ENCODE data around the gene FOXE3. TPM values are rescaled to one million over a fixed set of nuclear protein-coding genes. Genes with fewer than 3 reads are reported as not detected.

FOXE3 gene
- total and polyA plus RNA-seq, 5 experiments from 2014 or later: not detected

GRCh38 chr1:47438165-47439016 lies 22.3 kb downstream of the FOXE3 start:
- Mint-ChIP-seq H3K4me3 (peak overlapping the region in 9 of 10 donors; percentile 69 to 89 (median 83)), H3K27me3 (peaks cover under 1 to 16% (median 7%) of the 10 kb centered on the region in 5 donors), H3K9me3 (no peaks in the 10 kb centered on the region), H3K36me3 (no peaks in the 10 kb centered on the region), H3K4me1 (peaks cover 12 to 28% (median 23%) of the 10 kb centered on the region in 4 donors), H3K27ac (peak overlapping the region in 7 of 10 donors; percentile 18 to 78 (median 43))
- ATAC-seq: peak in 1 of 2 donors; percentile 3
- peak in 7 of 10 donors; percentile 10 to 51 (median 43) for DNase-seq
- POLR2A ChIA-PET: interaction anchor here (0.9 to 1.3 kb wide), 4 partner anchors 10 to 288 kb away, joined by 3 to 8 read pairs (median 4); partner anchors contain the start of gene CMPK1

- H3K4me1 Mint-ChIP-seq: peaks cover 12 to 22% (median 19%) of the 10 kb centered on the region in 4 donors
- DNase-seq (no peak), ATAC-seq (no peak)
- POLR2A ChIA-PET: no interaction called here
- H3K9me3 Mint-ChIP-seq: peaks cover 0 to 2% (median 0%) of the 10 kb centered on the region in 9 donors
- H3K4me3 Mint-ChIP-seq: peak overlapping the region in 8 of 10 donors; percentile 25 to 78 (median 57)
- H3K27me3 Mint-ChIP-seq: peaks cover 2 to 10% (median 5%) of the 10 kb centered on the region in 5 donors
- H3K36me3 Mint-ChIP-seq: peaks cover 0 to 3% (median 0%) of the 10 kb centered on the region in 3 donors
- peak overlapping the region in 2 of 10 donors; percentile 14 to 27 for H3K27ac Mint-ChIP-seq
Measured at GRCh38 chr1:47439017-47439818, 23.1 kb downstream of the FOXE3 start.

DNA sequence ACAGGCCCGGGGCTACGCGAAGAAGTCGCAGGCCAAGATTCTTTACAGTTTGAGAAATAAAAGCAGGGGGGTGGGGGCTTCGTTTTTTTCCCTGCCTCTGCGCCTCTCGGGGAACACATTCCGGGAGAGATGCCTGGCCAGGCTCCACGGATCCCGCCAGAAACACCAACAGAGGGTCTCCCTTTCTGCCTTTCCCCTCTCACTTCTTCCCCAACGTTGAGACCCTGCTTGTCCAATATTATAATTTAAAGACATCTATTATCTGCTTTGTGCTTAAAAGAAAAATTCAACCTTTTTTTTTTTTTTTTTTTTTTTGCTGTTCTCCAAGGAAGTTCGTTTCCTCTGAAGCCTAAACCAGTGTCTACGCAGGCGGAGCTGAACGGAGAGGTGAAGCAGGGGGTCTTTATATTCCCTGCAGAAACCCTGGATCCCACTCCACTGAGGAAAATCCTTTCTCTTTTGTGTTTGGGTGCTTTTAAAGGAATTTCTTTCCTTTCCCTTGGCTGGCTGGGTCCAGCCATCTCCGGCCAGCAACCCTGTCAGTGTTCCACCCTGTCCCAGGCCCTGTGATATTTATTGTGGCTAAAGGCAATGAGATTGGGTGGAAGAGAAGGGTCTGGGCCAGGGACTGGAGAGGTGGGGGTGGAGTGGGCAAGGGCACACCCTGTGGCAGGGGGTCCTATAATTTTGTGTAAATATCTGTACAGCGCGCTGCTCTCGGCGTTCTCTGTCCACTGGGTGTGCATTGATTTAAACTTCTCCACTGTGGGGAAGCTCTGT lies 23.9 kb downstream of the FOXE3 start:
- POLR2A ChIA-PET: no interaction called here
- peaks cover 0 to 12% (median 7%) of the 10 kb centered on the region in 5 donors for H3K27me3 Mint-ChIP-seq
- no peak overlapping the region for H3K27ac Mint-ChIP-seq
- peaks cover 0 to 6% (median 0%) of the 10 kb centered on the region in 9 donors for H3K9me3 Mint-ChIP-seq
- H3K4me1 Mint-ChIP-seq: peaks cover 15 to 27% (median 23%) of the 10 kb centered on the region in 4 donors
- DNase-seq (no peak), ATAC-seq (no peak)
- H3K36me3 Mint-ChIP-seq: peaks cover 0 to 7% (median 0%) of the 10 kb centered on the region in 3 donors
- peak overlapping the region in 8 of 10 donors; percentile 25 to 78 (median 57) for H3K4me3 Mint-ChIP-seq

DNA sequence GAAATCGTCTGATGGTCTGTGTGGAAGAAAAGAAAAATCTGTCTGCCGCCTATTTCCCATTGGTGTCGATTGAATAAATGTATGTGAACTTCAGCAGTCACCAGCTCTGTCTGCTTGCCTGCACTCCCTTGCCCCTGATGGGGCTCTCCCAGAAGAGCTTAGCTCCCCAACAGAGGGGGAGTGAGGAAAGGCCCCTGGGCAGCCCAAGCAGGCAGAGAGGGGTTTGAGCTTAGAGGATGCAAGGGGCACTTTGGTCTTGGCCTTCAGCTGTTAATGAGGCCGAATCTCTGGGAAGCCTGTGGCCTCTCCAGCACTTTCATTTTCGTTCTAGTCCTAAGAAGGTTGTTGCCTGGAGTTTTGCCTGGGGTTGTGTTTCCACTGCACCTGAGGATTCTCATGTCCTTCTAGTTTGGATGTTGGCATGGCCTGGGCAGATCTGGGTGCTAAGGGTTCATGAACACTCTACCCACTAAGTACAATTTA lies 24.6 kb downstream of the FOXE3 start:
- H3K4me3 Mint-ChIP-seq: no peak overlapping the region
- DNase-seq: no peak
- ATAC-seq: no peak
- H3K36me3 Mint-ChIP-seq: peaks cover 0 to 7% (median 0%) of the 10 kb centered on the region in 3 donors
- no peak overlapping the region for H3K27ac Mint-ChIP-seq
- POLR2A ChIA-PET: no interaction called here
- H3K4me1 Mint-ChIP-seq: peaks cover 18 to 32% (median 28%) of the 10 kb centered on the region in 4 donors
- H3K9me3 Mint-ChIP-seq: peaks cover 0 to 8% (median 0%) of the 10 kb centered on the region in 9 donors
- H3K27me3 Mint-ChIP-seq: peaks cover 0 to 17% (median 12%) of the 10 kb centered on the region in 5 donors

GRCh38 chr1:47441450-47442106 lies 25.5 kb downstream of the FOXE3 start:
- DNase-seq (no peak), ATAC-seq (no peak)
- no peak overlapping the region for H3K4me3 Mint-ChIP-seq
- H3K9me3 Mint-ChIP-seq: peaks cover 0 to 8% (median 0%) of the 10 kb centered on the region in 9 donors
- H3K27ac Mint-ChIP-seq: no peak overlapping the region
- peaks cover 0 to 26% (median 21%) of the 10 kb centered on the region in 5 donors for H3K27me3 Mint-ChIP-seq
- POLR2A ChIA-PET: no interaction called here
- peaks cover 12 to 26% (median 24%) of the 10 kb centered on the region in 4 donors for H3K4me1 Mint-ChIP-seq
- H3K36me3 Mint-ChIP-seq: peaks cover 0 to 7% (median 2%) of the 10 kb centered on the region in 3 donors

GRCh38 chr1:47442202-47442601 lies 26.1 kb downstream of the FOXE3 start:
- peaks cover 0 to 31% (median 27%) of the 10 kb centered on the region in 5 donors for H3K27me3 Mint-ChIP-seq
- H3K4me1 Mint-ChIP-seq: peaks cover 10 to 22% (median 21%) of the 10 kb centered on the region in 4 donors
- DNase-seq (no peak), ATAC-seq (no peak)
- POLR2A ChIA-PET: no interaction called here
- no peak overlapping the region for H3K27ac Mint-ChIP-seq
- peaks cover 0 to 8% (median 0%) of the 10 kb centered on the region in 9 donors for H3K9me3 Mint-ChIP-seq
- no peak overlapping the region for H3K4me3 Mint-ChIP-seq
- peaks cover 0 to 7% (median 2%) of the 10 kb centered on the region in 3 donors for H3K36me3 Mint-ChIP-seq

GRCh38 chr1:47442842-47443529 lies 26.9 kb downstream of the FOXE3 start:
- no peak overlapping the region for H3K4me3 Mint-ChIP-seq
- peaks cover 0 to 39% (median 32%) of the 10 kb centered on the region in 5 donors for H3K27me3 Mint-ChIP-seq
- no peak for ATAC-seq
- H3K4me1 Mint-ChIP-seq: peaks cover 10 to 22% (median 21%) of the 10 kb centered on the region in 4 donors
- no peak overlapping the region for H3K27ac Mint-ChIP-seq
- POLR2A ChIA-PET: no interaction called here
- DNase-seq: no peak
- H3K9me3 Mint-ChIP-seq: peaks cover 0 to 8% (median 0%) of the 10 kb centered on the region in 9 donors
- H3K36me3 Mint-ChIP-seq: peaks cover 0 to 7% (median 2%) of the 10 kb centered on the region in 3 donors

GRCh38 chr1:47443530-47444296 lies 27.6 kb downstream of the FOXE3 start:
- peak overlapping the region; percentile 13 to 75 (median 68) for H3K4me3 Mint-ChIP-seq
- POLR2A ChIA-PET: no interaction called here
- peaks cover 10 to 22% (median 20%) of the 10 kb centered on the region in 4 donors for H3K4me1 Mint-ChIP-seq
- H3K27ac Mint-ChIP-seq: peak overlapping the region in 1 of 10 donors; percentile 40
- no peak for ATAC-seq
- peaks cover 0 to 8% (median 0%) of the 10 kb centered on the region in 9 donors for H3K9me3 Mint-ChIP-seq
- H3K36me3 Mint-ChIP-seq: peaks cover 0 to 7% (median 2%) of the 10 kb centered on the region in 3 donors
- H3K27me3 Mint-ChIP-seq: peaks cover 0 to 46% (median 36%) of the 10 kb centered on the region in 5 donors
- DNase-seq: no peak

DNA sequence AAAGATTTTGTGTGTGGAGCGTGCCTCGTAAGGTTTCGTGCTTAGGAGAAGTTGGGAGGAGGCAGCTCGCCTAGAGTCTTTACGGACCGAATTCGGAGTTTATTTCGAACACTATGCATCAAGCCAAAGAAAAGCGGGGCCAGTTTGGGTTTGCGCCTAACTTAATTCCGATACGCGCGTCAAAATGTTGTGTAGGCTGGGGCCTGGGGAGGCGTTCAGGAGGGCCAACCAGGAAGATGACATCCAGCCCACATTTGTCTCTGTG lies 28.1 kb downstream of the FOXE3 start:
- ATAC-seq (peak in 1 of 2 donors; percentile 17), DNase-seq (no peak)
- Mint-ChIP-seq H3K9me3 (peaks cover 0 to 8% (median 0%) of the 10 kb centered on the region in 9 donors), H3K27ac (peak overlapping the region in 2 of 10 donors; percentile 18 to 31), H3K4me1 (peaks cover 10 to 22% (median 20%) of the 10 kb centered on the region in 4 donors), H3K36me3 (peaks cover 0 to 7% (median 2%) of the 10 kb centered on the region in 3 donors), H3K27me3 (peaks cover 0 to 51% (median 41%) of the 10 kb centered on the region in 5 donors), H3K4me3 (peak overlapping the region; percentile 46 to 75 (median 68))
- POLR2A ChIA-PET: no interaction called here

All from naive thymus-derived CD8-positive, alpha-beta T cell (primary cell).